Right kidney (tissue), 1 donor: Measurements from ENCODE around the gene CTNNA3.

ENCODE experiments used
- DNase-seq: peaks from one replicate; pipeline ENCODE4 v3.0.0-alpha.2; 2016

Gene CTNNA3

DNA sequence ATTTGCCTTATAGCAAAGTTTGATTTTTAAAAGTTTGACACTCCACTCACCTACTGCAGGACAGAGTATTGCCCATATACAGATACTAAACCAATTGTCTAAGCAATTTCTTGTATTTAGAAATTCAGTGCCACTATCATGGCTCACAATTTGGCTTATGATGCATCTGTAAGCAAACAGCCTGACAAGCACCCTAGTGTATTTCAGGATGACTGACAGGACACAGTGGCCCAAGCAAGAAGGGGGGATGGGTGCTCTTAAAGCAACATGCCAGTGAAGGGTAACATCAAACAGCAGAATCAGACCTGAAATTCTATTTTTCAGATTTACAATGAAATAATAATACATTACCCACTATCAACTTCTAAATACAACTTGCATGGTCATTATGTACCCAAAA lies 30.5 kb downstream of the CTNNA3 start:
- DNase-seq, result no peak

DNA sequence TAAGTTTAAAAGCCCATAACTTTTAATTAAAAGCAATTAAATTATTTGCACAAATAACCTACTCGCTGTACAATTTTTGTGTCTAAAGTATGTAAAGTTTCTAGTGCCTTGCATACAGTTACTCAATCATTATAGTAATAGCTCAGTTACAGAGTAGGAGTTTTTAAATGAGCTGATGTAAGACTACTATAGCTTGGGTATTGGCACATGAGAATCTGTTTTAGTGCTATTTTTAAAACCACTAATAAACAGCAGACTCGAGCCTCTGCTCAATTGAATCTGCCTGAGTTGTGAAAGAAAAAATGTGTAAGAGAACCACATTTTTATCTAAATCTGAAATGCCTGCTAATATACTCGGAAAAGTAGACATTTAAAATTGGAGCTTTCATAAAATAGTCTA lies 31.1 kb downstream of the CTNNA3 start:
- no peak for DNase-seq

DNA sequence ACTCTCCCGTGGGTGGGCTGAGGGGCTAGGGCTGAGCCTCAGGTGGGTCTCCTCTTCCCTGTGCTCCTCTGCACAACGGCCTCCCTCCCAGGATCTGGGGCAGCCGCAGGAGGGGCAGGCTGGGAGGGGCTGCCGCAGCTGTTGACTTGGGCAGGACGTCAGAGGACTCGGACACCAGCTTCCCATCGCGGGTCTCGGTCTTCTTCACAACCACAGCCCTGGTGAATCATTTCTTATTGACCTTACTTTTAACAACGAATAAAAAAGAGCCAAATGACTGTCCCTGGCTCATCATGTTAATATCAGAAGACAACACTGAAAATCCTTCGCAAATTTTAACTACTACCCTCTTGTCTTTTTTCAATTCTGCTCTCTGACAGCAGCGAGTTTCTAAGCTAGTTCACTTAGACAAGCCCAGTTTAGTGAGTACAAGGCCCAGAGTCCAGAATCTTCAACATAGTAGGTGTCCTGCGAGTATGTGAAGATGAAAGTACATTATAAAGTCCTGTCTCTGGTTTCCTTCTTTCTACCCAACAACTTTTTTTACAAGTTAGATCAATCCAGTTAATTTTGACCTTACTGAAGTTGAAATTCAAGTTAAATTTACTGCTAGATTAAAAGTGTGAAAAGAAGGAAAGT lies 32.4 kb downstream of the CTNNA3 start:
- DNase-seq, result no peak

DNA sequence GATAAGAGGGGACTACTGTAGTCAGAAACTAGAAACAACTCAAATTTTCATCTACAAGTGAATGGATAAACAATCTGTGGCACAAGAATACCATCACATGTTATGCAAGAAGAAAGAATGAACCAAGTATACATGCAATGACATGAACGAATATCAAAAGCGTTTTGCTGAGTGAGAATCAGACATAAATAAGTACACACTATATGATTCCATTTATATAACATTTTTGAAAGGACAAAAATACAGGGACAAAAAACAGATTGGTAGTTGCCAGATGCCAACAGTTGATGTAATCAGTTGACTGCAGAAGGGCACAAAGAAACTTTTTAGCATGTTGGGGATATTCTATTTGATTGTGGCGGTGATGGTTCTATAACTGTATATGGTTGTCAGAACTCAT lies 33.6 kb downstream of the CTNNA3 start:
- no peak for DNase-seq

DNA sequence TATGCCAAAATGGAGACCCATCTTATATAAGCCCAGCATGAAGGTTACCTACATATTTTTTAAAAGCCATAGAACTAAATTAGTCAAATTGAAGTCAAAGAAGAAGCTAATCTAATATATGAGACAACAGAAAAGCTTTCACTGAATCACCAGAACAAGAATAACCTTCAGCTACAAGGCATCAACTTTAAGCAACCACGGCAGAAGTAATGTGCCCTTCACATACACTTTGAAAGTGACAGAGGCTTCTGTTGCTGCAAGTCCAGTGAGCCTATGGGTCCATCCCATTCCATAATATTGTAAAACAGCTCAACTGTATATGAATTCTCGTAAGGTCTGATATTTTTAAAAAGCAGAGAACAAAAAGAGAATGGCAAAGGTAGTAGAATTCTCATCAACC lies 36.5 kb downstream of the CTNNA3 start:
- DNase-seq, result no peak

DNA sequence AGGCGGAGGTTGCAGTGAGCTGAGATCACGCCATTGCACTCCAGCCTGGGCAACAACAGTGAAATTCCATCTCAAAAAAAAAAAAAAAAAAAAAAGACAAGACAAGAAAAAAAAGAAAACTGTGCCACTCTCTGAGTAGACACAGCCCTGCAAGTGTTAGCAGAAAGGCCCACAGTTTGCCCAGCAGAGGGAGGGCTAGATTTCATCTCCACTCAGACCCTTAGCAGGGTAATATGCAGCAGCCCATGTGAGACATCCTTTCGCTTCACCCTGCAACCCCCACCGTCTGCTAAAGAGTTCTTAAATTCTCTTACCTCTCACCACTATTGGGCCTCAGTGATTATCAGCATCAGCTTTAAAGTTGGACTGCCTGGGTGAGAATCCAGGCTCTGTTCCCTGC lies 38.2 kb downstream of the CTNNA3 start:
- no peak for DNase-seq

DNA sequence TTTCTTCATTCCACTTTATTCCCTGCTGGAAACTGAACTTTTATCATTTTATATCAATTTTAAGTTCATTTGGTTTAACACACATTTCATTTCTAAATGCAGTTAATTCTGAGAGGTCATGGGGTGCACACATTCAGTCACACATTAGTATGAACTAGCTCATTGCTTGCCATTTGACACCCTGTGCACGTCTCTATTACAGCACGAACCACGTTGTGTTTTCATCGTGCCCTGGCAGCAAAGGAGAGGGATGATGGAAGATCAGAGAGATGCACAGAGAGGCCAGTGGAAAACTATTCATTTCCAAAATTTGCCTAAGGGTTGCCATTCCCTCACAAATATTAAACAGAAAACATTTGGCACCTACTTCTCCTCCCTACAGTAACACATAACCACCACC lies 45.4 kb downstream of the CTNNA3 start:
- no peak for DNase-seq

DNA sequence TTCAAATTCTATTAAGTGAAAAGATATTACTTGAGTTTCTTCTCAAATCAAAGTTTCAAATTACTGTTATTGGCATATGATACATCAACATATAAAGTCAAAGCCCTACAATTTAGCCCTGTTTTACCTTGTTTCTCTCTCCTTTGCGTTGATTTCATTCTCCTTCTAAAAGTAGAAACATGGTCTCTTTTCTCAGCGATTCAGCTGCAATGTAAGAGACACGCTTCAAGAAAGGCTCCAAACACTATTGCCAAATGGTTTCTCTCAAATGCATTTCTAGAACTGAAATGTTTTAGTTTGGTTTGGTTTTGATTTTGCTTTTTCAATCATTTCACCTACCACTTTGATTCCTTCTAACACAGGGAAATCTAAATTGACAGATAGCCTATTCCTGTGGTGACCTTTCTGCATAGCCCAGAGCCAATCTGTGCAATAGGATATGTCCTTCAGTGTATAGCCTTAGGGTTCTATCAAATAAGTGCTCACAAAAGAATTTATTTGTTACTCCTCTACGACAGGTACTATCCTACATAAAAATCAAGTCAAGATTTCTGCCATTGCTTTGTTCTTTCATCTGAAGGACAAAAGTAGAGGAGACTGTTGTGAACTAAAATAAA lies 47.3 kb downstream of the CTNNA3 start:
- no peak for DNase-seq

DNA sequence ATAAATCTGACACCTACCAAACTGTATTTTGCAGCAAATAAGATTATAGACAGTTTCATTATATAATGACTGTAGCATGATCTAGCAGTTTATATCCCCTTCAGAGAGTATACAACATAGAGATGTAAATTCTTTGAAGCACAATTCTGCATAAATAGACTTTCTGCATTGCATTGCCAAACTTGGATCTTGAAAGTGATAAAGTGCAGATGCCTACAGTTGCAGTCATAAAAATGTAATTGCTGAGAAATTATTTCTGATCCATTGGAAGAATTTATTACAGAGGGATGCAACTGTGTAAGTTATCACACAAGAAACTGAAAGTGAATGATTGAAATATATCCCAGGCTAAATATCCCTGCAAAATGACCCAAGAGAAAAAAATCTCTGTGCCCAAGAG lies 65.1 kb downstream of the CTNNA3 start:
- no peak for DNase-seq

DNA sequence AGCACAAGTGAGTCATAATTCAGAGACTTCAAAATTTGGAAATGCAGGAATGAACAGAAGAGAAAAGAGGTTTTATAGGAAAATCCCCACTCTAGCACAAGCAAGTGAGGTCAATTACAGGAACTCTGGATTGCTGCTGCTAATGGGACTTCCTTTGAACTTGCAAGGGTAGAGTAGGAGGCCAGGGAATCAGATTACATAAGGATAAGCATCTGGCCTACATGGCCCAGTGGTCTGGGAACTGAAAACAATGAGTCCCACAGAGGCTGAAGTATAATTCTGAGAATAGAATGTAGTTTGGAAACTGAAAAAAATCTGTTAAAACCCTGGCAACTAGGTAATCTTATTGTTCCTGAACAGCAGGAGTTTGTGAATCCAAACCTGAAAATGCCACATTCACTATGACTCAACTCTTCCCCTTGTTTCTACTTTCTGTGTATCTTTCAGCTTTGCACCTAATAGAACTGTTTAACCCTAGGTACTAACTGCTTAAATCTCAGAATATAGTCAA lies 66.5 kb downstream of the CTNNA3 start:
- peak; percentile 44 for DNase-seq

DNA sequence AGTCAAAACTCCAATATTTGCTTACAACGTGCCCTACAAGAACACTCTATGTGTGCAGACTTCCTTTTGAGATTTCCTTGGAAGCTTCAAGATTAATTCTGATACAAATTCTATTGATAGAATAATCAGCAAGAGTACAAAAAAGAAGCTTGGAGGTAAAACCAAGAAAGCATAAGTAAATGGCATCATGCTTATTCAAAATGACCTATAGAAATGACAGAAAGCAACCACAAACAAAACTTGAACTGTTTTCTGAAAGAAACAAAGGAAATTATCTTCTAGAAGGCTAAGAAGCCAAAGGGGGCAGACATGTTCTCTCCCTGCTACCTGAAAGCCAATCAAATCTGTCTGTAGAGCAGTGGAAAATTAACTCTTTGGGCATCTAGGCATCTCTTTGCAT lies 73.0 kb downstream of the CTNNA3 start:
- no peak for DNase-seq

DNA sequence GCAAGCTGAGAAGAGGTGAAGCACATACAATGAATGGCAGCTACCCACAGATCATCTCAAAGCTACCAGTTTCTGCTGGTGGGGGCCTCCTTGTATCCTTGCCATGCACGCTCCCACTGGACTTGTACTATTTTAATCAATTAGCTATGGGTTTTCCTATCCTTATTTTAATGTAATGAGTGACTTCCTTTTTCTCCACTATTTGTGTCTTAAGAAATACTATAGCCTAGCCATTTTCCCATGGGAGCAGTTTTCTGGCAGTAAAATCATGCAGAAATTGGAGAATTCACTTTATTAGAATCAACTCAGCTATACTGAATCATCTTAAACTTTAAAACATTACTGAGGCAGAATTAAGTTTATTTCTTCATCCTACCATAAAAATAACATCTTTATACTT lies 73.5 kb downstream of the CTNNA3 start:
- DNase-seq, result no peak

DNA sequence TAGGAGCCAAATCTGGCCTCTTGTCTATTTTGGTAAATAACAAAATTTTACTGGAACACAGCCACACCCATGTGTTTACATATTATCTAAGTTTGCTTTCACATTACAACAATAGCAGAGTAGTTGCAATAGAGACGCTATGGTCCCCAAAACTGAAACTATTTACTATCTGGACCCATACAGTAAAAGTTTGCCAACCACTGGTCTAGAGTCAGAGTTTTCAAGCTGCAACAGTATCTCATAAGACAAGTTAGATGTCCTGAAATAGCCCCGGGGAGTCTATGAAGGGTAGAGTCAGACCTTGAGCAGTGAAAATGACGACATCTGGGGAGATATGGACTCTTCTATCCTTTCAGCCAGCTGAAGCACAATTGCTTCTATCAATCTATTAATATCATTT lies 74.2 kb downstream of the CTNNA3 start:
- DNase-seq, result no peak

DNA sequence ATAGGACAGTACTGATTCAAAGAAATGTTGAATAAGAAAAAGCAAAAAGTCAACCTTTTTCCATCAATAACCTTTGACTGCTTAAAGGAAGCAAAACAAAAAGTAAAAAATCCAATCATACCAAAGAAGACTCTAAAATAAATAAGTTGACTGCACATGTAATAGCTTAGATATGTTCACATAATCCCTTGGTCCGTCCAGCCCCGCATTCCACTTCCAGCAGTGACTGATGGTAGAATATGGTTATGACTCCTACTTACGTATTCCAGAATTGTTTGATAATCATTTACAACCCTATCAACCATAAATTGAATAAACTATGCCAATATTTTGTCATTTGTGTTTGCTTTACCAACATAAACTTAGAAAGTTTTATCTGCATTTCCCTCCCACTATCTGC lies 77.9 kb downstream of the CTNNA3 start:
- no peak for DNase-seq

DNA sequence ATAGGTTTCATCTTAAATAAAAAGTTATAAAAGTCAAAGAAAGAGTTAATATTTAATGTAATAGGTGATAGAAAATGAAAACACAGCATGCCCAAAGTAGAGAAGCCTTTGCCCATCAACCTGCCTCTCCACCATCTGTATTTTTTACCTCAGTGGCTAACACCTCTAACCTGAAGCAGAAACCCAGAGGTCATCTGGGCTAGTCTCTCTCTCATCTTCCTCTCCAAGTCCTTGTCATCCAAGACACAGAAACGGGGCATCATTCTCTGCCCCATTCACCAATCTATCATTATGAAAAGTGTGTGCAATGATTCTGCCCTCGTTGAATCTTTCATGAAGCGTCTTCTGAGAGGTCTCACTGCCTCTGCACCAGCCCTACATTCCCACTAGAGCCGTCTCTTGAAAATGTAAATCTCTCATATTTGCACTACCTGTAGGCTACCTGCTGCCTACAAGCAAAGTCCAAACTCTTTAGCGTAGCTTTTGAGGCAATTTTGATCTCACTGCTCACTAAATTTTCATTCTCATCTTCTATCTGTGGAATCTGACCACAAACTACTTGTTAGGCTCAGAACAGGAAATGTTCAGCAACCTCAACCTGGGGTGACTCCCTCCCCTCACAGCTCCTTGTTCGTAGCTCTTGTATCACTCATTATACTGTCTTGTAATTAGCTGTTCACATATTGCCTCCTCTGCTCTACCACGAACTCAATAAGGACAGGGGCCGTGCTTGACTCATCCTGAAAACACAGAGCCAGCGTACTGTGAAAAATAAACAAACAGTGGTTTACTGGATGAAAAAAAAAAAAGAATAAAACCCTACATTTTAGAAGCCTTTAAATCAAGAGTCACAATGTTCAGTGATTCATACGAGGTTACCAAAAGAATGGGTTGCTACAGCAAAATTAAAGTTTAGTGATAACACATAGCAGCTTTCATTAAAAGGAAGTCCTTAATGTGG lies 83.1 kb downstream of the CTNNA3 start:
- DNase-seq, result no peak

DNA sequence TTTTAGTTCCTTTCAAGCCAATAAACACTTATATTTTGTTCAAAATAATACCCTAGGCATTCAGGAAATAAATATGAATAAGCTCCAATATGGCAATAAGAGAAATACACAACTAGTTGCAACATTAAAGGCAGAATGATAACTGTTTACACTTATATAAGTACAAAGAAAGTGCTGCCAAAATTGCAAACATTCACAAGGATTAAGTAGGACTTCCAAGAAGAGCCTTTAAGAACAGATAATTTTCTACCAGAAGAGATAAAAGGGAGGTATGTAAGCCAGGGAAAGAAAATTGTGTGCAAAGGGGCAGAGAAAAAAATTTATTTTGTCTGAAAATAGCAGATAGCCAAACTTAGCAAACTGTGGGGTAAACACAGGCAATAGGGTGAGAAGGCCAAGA lies 83.8 kb downstream of the CTNNA3 start:
- no peak for DNase-seq

DNA sequence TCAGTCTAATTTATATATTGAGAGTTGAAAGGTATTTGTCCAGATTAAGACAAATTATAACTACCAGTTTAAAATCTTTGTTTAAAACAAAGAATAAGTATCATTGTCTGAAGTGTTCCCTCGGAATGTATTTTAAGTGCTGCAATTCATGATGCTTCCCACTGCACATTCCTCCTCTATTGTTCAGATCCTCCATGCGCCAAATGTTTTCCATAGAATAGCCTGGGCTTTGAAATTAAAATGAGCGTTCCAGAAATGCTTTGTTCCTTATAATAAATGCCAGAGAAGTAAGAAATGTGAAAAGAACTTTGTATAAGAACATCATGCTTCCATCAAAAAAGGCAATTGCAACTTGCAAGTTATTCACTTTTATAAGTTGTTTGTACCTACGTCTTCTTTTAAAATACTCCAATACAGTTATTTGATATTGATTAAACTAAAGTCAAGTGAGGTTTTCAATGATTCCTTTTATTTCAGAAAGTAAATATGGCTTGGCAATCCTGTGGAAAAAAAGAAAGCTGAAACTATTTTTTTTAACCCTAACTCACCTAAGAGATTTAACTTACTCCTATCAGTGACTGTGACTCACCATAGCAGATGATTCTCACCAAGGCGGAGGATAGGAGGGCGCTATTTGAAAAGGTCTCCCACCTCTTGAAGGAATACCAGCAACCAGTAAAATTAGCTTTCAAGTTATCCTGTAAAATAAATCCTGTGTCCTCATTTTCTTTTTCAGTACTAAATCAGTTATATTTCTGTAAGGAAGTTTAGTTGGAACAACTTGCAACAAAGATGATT lies 85.8 kb downstream of the CTNNA3 start:
- DNase-seq, result no peak

DNA sequence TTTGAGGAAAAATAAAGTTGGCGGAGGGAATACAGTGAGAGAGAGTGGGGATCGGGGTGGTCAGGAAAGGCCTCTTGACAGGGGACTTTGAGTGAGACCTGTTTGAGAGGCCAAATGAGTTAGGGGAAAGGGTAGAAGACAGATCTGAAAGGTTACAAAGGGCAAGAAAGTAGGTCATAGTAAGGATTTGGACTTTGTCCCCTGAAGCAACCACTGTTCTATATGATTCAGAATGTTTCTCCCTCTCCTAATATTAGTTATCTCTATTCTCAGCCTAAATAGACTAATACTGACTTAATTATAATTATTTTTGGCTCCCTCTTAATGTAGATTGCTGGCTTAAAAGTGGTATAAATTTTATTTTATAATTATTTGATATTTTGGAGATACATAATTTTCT lies 88.0 kb downstream of the CTNNA3 start:
- no peak for DNase-seq

DNA sequence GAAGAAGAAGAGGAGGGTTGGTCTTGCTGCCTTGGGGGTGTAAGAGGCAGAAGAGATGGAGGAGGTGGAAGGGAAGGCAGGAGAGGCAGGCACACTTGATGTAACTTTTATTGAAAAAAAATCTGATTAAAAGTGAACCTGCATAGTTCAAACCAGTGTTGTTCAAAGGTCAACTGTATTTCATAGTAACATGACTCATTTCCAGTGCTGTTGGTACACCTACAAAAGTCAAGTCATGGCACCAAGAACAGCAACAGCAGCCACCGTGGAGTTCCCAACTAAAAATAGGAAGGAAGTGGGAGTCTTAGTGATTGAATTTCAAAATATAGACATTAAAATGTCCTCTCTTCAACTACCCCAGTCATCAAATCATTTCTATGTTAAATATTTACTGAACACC lies 88.5 kb downstream of the CTNNA3 start:
- no peak for DNase-seq

DNA sequence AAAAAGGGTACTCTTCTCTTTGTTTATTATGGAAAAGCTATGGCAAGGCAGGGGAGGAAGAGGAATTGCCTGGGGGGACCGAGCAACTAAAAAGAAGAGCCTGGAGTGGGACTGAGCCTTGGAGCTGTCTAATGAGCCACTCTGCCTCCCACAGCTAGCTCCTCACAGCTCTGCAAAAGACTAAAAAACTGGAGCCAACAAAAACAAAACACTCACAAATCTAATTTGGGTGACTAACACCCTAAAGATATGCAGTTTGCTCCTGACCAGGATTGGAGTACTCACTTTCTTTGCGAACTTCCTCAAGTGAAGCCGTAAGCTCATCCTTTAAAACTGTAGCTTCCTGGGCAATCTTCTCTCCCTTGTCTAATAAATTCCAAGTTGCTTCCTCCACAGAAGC lies 89.4 kb downstream of the CTNNA3 start:
- DNase-seq, result peak; percentile 12

DNA sequence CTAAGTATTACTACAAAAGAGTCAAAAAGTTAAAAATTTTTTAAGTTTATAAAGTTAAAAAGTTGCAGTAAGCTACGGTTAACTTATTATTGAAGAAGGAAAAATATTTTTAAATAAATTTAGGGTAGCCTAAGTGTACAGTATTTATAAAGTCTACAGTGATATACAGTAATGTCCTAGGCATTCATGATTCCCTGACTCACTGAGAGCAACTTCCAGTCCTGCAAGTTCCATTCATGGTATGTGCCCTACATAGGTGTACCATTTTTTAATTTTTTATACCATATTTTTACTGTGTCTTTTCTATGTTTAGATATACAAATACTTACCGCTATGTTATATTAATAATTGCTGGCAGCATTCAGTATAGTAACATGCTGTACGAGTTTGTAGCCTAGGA lies 92.3 kb downstream of the CTNNA3 start:
- no peak for DNase-seq

DNA sequence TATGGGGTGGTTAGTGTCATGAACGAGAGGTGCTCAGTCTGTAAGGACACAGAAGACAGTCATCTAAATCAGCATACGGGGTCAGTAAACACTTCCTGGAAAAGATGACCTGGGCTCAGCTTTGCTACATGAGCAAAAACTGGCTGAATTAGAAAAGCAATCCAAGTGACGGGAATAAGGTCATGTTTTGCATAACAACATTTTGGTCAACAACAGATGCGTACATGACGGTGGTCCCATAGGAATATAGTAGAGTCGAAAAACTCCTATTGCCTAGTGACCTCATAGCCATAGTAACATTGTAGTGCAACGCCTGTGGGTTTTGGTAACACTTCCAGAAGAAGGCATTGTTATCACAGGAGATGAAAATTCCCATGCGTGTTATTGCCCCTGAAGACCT lies 92.9 kb downstream of the CTNNA3 start:
- DNase-seq, result no peak
